ENCODE measurements around the gene IL4I1. TPM values are rescaled to one million over a fixed set of nuclear protein-coding genes. Genes with fewer than 3 reads are reported as not detected.

The IL4I1 gene
- total RNA-seq, 1 experiment from 2014 or later = 8.2 TPM

- no peak for DNase-seq
- intact Hi-C loops (cut with micrococcal nuclease; ENCODE audit: unreplicated experiment) = no loop called here
- TF ChIP-seq, protein P1, sequence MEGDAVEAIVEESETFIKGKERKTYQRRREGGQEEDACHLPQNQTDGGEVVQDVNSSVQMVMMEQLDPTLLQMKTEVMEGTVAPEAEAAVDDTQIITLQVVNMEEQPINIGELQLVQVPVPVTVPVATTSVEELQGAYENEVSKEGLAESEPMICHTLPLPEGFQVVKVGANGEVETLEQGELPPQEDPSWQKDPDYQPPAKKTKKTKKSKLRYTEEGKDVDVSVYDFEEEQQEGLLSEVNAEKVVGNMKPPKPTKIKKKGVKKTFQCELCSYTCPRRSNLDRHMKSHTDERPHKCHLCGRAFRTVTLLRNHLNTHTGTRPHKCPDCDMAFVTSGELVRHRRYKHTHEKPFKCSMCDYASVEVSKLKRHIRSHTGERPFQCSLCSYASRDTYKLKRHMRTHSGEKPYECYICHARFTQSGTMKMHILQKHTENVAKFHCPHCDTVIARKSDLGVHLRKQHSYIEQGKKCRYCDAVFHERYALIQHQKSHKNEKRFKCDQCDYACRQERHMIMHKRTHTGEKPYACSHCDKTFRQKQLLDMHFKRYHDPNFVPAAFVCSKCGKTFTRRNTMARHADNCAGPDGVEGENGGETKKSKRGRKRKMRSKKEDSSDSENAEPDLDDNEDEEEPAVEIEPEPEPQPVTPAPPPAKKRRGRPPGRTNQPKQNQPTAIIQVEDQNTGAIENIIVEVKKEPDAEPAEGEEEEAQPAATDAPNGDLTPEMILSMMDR (IDR thresholded peaks at IDR 0.05; ENCODE audit: unreplicated experiment) = no peak
- Mint-ChIP-seq H3K4me1 (ENCODE audit: low read depth, unreplicated experiment) (peaks cover 36% of the 10 kb centered on the region), H3K27ac (ENCODE audit: unreplicated experiment) (peak overlapping the region; percentile 87), H3K27me3 (ENCODE audit: unreplicated experiment) (peaks cover 4% of the 10 kb centered on the region), H3K4me3 (ENCODE audit: low read depth, unreplicated experiment) (peak overlapping the region; percentile 83), H3K9me3 (ENCODE audit: low read depth, unreplicated experiment) (peaks cover 2% of the 10 kb centered on the region), H3K36me3 (ENCODE audit: insufficient read depth, unreplicated experiment) (peaks cover 60% of the 10 kb centered on the region)
- BruUV-seq (replicated peaks) = no TSS peak
- CTCF ChIA-PET = interaction anchor here (1.0 to 3.0 kb wide), 2 partner anchors 61 to 73 kb away, joined by 3 to 10 read pairs; no protein-coding TSS in a partner anchor
Measured at GRCh38 chr19:49930483-49931011, 33.9 kb upstream of the IL4I1 start.

- TF ChIP-seq, protein P1 (IDR thresholded peaks at IDR 0.05; ENCODE audit: unreplicated experiment) = no peak
- Mint-ChIP-seq H3K27ac (ENCODE audit: unreplicated experiment) (peak overlapping the region; percentile 87), H3K9me3 (ENCODE audit: low read depth, unreplicated experiment) (peaks cover 2% of the 10 kb centered on the region), H3K4me1 (ENCODE audit: low read depth, unreplicated experiment) (peaks cover 36% of the 10 kb centered on the region), H3K4me3 (ENCODE audit: low read depth, unreplicated experiment) (peak overlapping the region; percentile 83), H3K27me3 (ENCODE audit: unreplicated experiment) (no peaks in the 10 kb centered on the region), H3K36me3 (ENCODE audit: insufficient read depth, unreplicated experiment) (peaks cover 67% of the 10 kb centered on the region)
- CTCF ChIA-PET = interaction anchor here (0.5 to 3.0 kb wide), 10 partner anchors 10 to 255 kb away, joined by 3 to 10 read pairs (median 3); no protein-coding TSS in a partner anchor
- intact Hi-C loops (cut with micrococcal nuclease; ENCODE audit: unreplicated experiment) = no loop called here
- peak; percentile 94 for DNase-seq
- no TSS peak for BruUV-seq (replicated peaks)
Measured at GRCh38 chr19:49929611-49930482, 33.2 kb upstream of the IL4I1 start.

- Mint-ChIP-seq H3K36me3 (ENCODE audit: insufficient read depth, unreplicated experiment) (peaks cover 73% of the 10 kb centered on the region), H3K4me3 (ENCODE audit: low read depth, unreplicated experiment) (peak within 1 kb of the TSS; percentile 83), H3K4me1 (ENCODE audit: low read depth, unreplicated experiment) (peaks cover 36% of the 10 kb centered on the region), H3K9me3 (ENCODE audit: low read depth, unreplicated experiment) (peaks cover 2% of the 10 kb centered on the region), H3K27ac (ENCODE audit: unreplicated experiment) (peak within 1 kb of the TSS; percentile 87), H3K27me3 (ENCODE audit: unreplicated experiment) (no peaks in the 10 kb centered on the region)
- peak; percentile 96 for DNase-seq
- CTCF ChIA-PET = interaction anchor here (0.6 to 3.0 kb wide), 9 partner anchors 11 to 254 kb away, joined by 3 to 10 read pairs (median 3); no protein-coding TSS in a partner anchor
- TF ChIP-seq, protein P1 (IDR thresholded peaks at IDR 0.05; ENCODE audit: unreplicated experiment) = no peak
- TSS peak; percentile 82 for BruUV-seq (replicated peaks)
- intact Hi-C loops (cut with micrococcal nuclease; ENCODE audit: unreplicated experiment) = no loop called here
Measured at GRCh38 chr19:49929121-49929610, 32.5 kb upstream of the IL4I1 start, which contains the start of the genes ATF5 and NUP62. Gene ATF5, plus strand, starts transcription at chr19:49929205. Its CDS starts 1,646 bp downstream, at chr19:49930851. Gene NUP62, minus strand, starts transcription at chr19:49929504. Its CDS starts 19,697 bp downstream, at chr19:49909807.

- no peak for DNase-seq
- H3K27me3 Mint-ChIP-seq (ENCODE audit: unreplicated experiment) = no peaks in the 10 kb centered on the region
- peaks cover 86% of the 10 kb centered on the region for H3K36me3 Mint-ChIP-seq (ENCODE audit: insufficient read depth, unreplicated experiment)
- TF ChIP-seq, protein P1 (IDR thresholded peaks at IDR 0.05; ENCODE audit: unreplicated experiment) = no peak
- H3K27ac Mint-ChIP-seq (ENCODE audit: unreplicated experiment) = peak overlapping the region; percentile 0
- H3K9me3 Mint-ChIP-seq (ENCODE audit: low read depth, unreplicated experiment) = no peaks in the 10 kb centered on the region
- H3K4me1 Mint-ChIP-seq (ENCODE audit: low read depth, unreplicated experiment) = peaks cover 28% of the 10 kb centered on the region
- no TSS peak for BruUV-seq (replicated peaks)
- peak overlapping the region; percentile 83 for H3K4me3 Mint-ChIP-seq (ENCODE audit: low read depth, unreplicated experiment)
- CTCF ChIA-PET = interaction anchor here (1.1 to 3.0 kb wide), 3 partner anchors 32 to 196 kb away, joined by 3 to 10 read pairs (median 8); partner anchors contain the start of gene IL4I1
- intact Hi-C loops (cut with micrococcal nuclease; ENCODE audit: unreplicated experiment) = no loop called here
Measured at GRCh38 chr19:49927526-49928264, 31.0 kb upstream of the IL4I1 start.

Measured in Calu3 (cell line).